GM11168 (cell line): ENCODE data around the gene RBM4B.
"Not testable (repeated sequence)": the region's sequence is repeated elsewhere in the genome, so short reads cannot be mapped to it uniquely, and the experiment has no call there.

ENCODE experiments used
- in situ Hi-C: fragments of 300-500 bp; cut with MboI; formaldehyde crosslinking; loops from one replicate; pipeline ENCODE4 v1.12.0; 2022; ENCODE audit warnings: low sequenced_read_pairs; ENCODE audit not compliant: unreplicated experiment

RBM4B gene

DNA sequence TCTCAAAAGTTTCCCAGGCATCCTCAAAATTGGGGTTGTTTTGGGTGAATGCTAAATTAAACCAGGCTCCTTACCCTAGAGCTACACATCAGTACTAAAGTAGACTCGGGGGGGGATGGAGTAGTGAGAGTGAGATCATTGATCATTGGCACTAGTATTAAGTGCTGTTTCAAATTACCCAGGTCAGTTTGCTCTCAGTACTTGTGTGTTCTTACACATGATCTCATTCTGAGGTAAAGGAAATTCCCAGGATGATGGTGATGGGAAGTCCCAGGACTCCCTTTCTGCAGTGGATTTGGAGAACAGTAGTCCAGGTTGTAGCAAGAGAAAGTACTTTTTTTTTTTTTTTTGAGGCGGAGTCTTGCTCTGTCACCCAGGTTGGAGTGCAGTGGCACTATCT, 26.7 kb downstream of the RBM4B start:
- in situ Hi-C loops: no loop called here

DNA sequence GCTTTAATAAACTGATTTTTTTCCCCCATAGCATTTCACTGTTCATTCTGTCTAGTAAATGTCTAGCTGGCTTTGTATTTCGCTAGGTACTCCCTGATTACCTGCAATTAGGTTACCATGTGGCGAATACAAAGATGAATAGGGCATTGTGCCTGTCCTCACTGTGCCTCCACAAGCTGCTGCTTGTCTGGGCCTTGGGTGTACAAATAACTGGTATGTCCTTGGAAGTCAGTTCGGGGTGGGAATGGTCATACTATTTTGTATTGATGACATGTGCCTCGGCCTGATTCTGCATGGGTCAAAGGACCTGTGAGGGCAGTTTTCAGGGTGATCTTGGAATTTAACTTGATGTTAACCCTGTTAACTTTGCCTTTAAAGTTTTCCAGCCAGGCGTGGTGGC, 27.8 kb downstream of the RBM4B start:
- in situ Hi-C loops: no loop called here

DNA sequence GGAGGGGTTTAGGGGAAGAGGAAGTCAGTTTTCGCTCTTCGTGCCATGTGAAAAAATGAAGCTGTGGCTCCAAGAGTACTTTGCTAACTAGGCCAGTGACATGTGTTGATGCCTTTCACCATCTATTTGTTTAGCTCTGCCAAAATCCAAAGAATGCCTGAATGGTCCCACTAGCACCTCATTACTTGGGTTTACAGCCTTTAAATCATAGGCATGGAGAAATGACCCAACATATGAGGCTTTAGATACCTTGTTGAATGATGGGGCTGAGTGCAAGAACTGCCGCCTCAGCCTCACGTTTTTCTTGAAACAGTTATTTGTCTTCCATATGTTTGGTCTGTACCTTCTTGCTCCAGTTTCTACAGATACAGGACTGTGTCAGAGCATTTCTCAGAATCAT, 30.9 kb downstream of the RBM4B start:
- in situ Hi-C loops: no loop called here

DNA sequence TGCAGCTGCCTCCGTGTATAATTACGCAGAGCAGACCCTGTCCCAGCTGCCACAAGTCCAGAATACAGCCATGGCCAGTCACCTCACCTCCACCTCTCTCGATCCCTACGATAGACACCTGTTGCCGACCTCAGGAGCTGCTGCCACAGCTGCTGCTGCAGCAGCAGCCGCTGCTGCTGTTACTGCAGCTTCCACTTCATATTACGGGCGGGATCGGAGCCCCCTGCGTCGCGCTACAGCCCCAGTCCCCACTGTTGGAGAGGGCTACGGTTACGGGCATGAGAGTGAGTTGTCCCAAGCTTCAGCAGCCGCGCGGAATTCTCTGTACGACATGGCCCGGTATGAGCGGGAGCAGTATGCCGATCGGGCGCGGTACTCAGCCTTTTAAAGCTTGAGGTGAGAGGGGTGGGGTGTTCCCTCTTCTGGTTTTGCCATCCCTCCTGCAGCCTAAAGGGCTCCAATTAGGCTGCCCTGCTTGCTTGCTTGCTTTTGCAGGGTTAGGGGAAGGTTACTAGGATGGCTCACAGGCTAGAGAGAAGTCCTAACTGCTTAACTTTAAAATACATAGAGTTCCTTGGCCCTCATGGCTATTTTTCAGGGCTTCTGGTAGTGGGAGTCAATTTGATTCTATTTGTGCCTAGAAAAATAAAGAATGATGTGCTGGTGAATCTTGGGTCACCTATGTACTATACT, 33.8 kb downstream of the RBM4B start:
- in situ Hi-C loops: no loop called here

DNA sequence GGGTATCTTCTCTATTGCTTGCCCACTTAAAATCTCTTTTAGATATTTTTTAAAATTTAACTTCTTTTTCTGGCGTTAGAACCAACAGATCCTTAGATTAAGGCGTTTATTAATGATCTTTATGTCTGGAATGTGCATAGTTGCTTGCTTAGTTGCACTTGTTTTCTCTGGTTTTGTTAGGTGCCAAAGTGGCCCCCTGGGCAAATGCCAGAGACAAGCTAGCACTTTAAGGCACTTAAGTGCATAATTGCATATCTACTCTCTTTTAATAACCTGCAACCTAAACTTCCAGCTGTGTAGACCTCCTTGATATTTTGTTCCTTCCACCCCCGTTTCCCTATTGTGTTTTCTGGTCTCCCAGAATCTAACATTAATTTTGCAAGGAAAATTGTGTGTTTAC, 35.9 kb downstream of the RBM4B start:
- in situ Hi-C loops: no loop called here

DNA sequence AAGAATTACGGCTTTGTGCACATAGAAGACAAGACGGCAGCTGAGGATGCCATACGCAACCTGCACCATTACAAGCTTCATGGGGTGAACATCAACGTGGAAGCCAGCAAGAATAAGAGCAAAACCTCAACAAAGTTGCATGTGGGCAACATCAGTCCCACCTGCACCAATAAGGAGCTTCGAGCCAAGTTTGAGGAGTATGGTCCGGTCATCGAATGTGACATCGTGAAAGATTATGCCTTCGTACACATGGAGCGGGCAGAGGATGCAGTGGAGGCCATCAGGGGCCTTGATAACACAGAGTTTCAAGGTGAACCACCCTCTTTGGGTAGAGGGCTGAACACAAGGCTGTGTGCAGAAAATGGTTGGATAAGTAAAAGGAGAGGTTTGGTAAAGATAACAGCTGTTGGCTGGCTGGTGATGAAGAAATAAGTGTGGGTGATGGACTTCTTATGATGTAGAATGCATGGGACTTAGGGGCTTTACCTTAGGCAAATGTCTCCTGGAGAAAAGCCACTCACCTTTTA, 37.8 kb downstream of the RBM4B start:
- in situ Hi-C loops: not testable (repeated sequence)

DNA sequence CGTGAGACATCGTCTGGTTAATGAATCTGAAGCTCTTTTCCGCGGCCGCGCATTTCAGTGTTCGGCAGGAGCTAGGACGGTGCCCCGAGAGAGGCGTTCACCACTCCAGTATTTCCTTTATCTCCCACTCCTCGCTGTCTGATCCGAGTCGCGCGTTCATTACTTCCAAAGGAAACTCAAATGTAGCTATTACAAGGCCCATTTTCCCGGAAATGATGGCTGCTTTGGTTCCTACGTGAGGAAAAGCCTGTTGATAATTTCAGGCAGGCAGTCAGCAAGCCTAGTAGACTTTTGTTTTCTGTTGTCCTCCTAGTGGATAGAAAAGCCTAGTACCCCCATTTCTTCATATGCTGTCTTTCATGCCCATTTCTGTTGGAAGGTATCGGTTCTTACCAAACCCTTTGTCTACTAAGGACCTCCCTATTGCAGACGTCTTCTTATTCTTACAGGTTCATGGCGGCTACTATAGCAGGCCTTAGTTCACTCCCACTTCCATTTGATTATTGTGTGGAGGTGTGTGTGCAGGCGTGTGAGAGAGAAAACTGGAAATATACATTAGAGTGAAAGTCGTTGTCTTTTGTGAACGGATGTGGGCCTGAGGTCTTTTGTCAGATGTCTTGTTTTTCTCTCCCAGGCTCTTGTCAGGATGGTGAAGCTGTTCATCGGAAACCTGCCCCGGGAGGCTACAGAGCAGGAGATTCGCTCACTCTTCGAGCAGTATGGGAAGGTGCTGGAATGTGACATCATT, 38.4 kb downstream of the RBM4B start:
- in situ Hi-C loops: no loop called here

DNA sequence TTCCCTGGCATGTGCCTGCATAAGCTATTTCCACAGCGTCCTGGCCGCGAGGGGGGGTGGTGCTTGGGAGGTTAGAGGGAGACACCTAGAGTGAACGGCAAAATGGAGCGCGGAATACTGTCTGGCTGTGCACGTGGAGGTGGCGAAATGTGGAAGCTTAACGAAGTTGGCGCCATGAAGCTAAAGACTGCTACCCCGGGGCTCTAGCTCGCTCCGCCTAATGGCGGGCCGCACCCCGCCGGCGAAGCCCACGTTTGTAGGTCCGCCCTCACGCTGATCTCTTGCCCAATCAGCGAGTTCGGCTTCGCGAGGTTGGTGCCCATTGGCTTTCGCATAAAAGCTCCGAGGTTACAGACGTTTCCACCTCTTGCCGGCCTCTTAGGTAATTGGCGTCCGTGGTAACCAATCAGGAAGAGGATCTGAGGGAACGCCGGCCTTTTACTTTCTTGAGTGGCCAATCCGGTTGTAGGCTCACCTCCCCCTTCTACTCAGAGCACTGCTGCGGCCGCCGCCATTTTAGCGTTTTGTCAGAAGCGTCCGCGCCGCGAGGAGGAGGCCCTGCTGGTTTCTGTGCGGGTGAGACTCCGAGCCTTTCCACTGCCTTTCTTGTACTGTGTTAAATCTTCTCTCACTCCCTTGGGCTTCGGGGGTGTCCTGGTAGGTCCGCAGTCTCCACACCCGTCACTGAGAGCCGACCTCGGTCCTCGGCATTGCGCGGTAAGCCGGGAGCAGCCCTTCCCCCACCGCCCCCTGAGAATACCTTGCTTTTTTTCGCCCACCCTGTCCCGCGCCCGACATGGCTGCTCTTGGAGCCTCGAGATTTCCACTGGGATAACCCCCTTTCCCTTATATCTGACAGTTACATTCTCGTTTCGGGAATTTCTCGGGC, 39.3 kb downstream of the RBM4B start, which contains the start of gene RBM4:
Gene RBM4, plus strand, starts transcription at position 527 of the 889 bp plus-strand sequence. CDS start 1,009 bp downstream, outside the sequence.
- in situ Hi-C loops: no loop called here

DNA sequence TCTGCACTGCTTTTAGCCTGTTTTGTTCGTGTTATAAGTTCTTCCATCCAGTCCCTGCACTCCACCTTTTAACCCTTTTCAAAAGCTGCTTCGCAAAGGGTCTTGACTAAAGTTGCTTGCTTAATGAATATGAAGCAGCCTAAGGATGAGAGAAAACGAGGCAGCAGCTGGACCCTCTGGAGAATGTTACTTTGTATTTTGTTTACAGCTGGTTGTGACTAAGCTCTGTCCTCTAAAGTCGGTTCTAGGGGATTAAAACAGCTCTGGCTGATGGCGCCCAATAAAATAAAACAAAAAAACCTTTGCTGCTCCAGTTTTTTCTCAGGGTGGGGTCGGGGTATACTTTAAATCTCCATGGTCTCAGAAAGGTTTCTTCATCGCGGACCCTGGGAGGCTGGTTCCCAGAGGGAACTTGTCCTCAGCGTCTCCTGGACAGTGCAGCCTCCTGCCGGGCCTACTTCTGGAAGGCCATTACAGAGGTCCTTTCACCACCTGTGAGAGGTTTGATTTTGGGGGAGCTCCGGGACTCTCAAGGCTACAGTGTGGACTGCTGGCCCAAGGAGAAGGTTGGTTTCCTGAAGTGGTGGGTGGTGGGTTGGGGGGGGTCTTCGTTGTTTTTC, 40.0 kb downstream of the RBM4B start:
- in situ Hi-C loops: no loop called here

DNA sequence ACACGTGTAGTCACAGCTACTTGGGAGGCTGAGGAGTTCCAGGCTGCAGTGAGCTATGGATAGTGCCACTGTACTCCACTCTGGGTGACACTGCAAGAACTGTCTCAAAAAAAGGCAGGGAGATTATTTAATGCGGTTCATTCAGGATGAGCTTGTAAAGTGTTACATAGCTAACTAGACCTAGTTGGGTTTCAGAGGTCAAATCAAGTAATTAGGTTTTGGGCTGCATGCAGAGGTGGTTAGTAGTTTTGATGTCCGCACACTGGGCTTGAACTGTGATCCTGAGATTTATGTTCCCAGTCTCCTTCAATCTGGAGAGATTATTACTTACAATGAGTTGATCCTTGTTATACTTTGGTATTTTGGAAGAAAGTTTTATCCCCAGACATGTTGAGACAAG, 41.3 kb downstream of the RBM4B start:
- in situ Hi-C loops: no loop called here

DNA sequence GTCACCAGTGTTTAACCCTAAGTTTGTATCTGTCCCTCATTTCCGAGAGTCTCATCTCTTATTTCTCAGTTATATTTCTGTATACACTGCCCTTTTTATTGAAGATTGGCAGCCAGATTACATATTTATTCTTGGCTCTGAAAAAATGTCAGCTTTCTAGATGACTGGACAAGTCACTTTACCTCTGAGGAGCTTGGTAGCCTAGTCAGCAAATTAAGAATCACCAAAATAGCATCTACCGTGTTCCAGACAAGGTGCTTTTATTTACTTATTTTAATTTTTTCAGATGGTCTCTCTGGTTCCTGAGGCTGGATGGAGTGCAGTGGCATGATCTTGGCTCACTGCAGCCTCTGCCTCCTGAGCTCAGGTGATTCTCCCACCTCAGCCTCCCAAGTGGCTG, 44.7 kb downstream of the RBM4B start:
- in situ Hi-C loops: no loop called here

DNA sequence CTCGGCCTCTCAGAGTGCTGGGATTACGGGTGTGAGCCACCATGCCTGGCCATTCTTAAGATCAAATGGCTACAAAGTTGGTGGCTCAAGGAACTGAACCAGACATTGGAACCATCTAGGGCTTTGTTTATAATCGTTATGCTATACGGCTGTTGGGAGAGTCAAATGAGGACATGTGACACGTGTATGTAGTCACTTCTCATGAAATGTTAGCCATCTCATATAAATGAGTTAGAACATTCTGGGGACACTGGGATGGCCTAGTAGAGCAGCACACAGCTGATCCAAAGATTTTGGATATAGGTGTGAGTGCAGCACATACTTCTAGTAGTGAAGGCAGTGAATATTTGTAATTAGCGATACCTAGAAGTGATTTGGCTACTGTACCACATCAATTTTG, 45.8 kb downstream of the RBM4B start:
- in situ Hi-C loops: no loop called here

DNA sequence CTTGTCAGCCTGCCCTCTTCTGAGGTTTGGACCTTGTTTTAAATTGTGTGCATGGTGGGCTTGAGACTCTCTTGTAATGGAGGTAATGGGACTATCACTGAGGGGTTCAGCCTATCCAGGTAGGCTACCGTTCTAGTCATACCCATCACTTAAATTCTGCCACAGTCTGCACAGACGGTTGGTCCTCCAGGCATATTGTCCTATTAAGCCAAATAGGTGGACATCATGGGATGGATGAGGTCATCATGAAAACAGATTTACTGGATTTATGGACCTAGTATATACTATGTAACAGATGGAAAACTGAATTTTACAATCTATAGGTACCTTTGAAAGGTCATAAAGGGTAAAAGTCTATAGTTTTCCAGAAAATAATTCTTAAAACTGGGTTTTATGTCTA, 48.3 kb downstream of the RBM4B start:
- in situ Hi-C loops: no loop called here

DNA sequence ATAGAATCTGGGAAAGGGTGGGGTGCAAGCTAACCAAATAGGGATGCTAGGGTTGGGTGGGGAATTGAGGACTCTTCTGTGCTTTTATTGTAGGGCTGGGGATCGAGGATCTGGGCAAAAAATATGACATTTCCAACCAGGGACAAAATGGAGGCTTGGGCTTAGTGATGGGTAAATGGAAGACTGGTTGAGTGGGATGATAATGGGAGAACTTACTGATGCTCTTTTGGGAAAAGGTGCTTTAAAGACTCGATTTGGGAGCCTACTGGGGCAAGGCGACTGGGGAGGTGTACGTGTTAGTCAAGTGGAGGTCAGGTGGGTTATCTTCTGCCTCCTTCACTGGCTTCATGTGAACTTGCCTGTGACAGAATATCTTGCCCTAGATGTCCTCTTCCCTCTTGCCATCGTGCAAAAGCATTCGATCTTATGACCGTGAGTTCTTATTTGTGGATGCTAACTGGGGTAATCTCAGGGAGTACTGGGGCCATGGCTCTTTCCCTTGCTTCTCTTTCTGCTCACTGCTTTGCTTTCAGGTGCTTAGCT, 49.6 kb downstream of the RBM4B start:
- in situ Hi-C loops: no loop called here

DNA sequence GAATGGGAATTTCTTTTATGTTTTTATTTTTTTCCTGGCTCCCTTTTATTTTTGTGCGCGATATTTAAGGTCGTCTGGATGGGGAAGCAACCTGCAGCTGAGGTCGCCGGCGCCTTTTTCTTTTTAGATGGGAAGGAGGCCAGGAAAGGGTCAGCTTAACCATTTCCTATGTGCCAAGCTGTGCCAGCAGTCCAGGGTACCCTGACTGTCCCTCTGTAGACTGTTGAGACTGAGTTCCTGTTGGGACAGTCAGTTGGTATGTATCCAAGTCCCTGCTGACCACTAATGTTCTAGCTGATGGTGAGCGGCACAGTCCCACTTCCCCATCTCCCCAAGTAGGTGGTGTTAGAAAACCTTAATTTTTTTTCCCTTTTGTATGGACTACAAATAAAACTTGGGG, 50.8 kb downstream of the RBM4B start:
- in situ Hi-C loops: no loop called here

DNA sequence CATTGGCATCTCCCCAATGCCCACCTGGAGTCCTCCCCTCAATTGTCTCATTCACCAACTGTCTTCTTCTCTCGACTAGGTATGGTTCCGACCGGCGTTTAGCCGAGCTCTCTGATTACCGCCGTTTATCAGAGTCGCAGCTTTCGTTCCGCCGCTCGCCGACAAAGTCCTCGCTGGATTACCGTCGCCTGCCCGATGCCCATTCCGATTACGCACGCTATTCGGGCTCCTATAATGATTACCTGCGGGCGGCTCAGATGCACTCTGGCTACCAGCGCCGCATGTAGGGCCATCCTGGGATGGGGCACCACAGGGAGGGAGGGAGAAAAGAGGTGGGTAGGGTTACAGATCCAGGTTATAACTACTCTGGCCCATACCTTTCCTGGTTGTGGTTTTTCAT, 51.3 kb downstream of the RBM4B start:
- in situ Hi-C loops: no loop called here

DNA sequence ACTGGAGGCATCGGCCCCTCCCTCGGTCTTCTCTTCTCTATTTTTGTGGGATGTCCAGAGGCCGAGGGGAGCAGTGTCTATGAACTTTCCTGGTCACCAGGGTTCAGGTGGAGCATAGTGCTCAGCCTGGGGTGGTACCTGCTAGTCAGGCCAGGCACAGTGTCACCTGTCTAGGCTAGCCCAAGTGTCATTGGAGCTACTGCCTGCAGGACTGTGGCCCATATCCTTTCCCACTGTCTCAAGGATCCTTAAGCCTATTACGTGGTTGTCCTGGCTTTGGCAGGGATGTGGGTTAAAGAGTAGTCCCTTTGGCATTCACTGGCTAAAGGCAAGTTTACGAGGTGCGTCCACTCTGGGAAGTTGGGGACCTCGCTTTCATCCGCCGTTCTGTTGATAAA, 51.9 kb downstream of the RBM4B start:
- in situ Hi-C loops: no loop called here

DNA sequence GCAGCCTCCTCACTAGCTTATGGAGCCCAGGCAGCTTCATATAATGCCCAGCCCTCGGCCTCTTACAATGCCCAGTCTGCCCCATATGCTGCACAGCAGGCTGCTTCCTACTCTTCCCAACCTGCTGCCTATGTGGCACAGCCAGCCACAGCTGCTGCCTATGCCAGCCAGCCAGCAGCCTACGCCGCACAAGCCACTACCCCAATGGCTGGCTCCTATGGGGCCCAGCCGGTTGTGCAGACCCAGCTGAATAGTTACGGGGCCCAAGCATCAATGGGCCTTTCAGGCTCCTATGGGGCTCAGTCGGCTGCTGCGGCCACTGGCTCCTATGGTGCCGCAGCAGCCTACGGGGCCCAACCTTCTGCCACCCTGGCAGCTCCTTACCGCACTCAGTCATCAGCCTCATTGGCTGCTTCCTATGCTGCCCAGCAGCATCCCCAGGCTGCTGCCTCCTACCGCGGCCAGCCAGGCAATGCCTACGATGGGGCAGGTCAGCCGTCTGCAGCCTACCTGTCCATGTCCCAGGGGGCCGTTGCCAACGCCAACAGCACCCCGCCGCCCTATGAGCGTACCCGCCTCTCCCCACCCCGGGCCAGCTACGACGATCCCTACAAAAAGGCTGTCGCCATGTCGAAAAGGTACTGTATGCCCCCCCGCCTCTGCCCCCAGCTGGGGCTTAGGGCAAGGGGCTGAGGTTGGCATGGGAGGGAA, 52.5 kb downstream of the RBM4B start:
- in situ Hi-C loops: no loop called here

DNA sequence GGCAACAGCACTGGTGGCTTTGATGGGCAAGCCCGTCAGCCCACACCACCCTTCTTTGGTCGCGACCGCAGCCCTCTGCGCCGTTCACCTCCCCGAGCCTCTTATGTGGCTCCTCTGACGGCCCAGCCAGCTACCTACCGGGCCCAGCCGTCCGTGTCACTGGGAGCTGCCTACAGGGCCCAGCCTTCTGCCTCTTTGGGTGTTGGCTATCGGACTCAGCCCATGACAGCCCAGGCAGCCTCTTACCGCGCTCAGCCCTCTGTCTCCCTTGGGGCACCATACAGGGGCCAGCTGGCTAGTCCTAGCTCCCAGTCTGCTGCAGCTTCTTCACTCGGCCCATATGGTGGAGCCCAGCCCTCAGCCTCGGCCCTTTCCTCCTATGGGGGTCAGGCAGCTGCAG, 53.2 kb downstream of the RBM4B start:
- in situ Hi-C loops: no loop called here
